PFSK-1 (cell line): ENCODE data around the gene PRKN.

Source experiments
- FOXP2 ChIP-seq: optimal IDR thresholded peaks from 2 replicates; pipeline ENCODE3; 2011; ENCODE audit warnings: borderline replicate concordance, control low read depth, inconsistent platforms; ENCODE audit not compliant: insufficient read depth; ENCODE audit errors: extremely low read length, extremely low read depth
- POLR2AphosphoS5 ChIP-seq: IDR thresholded peaks from 2 replicates; pipeline ENCODE4 v1.6.1; 2012; ENCODE audit warnings: low read depth, mild to moderate bottlenecking, control low read depth, low read length, moderate library complexity
- REST ChIP-seq, 2 experiments: IDR thresholded peaks; 2 replicates each; pipeline versions ENCODE4 v1.6.1 to v1.8.0; 2011 to 2012; ENCODE audit warnings: low read depth in 2 of 2, low read length in 2 of 2, control low read depth in 1 of 2, inconsistent platforms in 1 of 2, mild to moderate bottlenecking in 1 of 2, moderate library complexity in 1 of 2; ENCODE audit not compliant: insufficient read depth in 1 of 2
- SIN3A ChIP-seq: IDR thresholded peaks from 2 replicates; pipeline ENCODE4 v1.6.1; 2012; ENCODE audit warnings: mild to moderate bottlenecking, low read length, moderate library complexity, borderline replicate concordance; ENCODE audit not compliant: insufficient read depth
- TAF1 ChIP-seq: IDR thresholded peaks from 2 replicates; pipeline ENCODE4 v1.6.1; 2012; ENCODE audit warnings: low read length, control low read depth, borderline replicate concordance; ENCODE audit not compliant: insufficient read depth

- TF ChIP-seq TAF1 (no peak), REST (IDR thresholded peaks at IDR 0.05; ENCODE audit: insufficient read depth in 1 of 2, low read depth in 2 of 2, low read length in 2 of 2) (no peak), POLR2AphosphoS5 (no peak), SIN3A (no peak), FOXP2 (no peak)
Observed at GRCh38 chr6:161435748-161436070, 1291.9 kb downstream of the PRKN start.
